Lower lobe of right lung (tissue), 2 donors: ENCODE measurements around the gene NPHP1. TPM values are rescaled to one million over a fixed set of nuclear protein-coding genes. Genes with fewer than 3 reads are reported as not detected.
"Not testable (repeated sequence)": the region's sequence is repeated elsewhere in the genome, so short reads cannot be mapped to it uniquely, and the experiment has no call there.

Experiments
- ATAC-seq, 2 donors: fragments of 200-7000 bp; cut with Tn5 transposase; one replicate each; pipeline ENCODE4 v1.9.1; 2020 to 2022; ENCODE audit warnings: mild to moderate bottlenecking in 2 of 2, moderate library complexity in 2 of 2
- DNase-seq: peaks from one replicate; pipeline ENCODE4 v3.0.0-alpha.2; 2020
- H3K27ac ChIP-seq: fragments of 200-600 bp; one replicate; pipeline ENCODE4 v1.8.0; 2022
- H3K27me3 ChIP-seq: fragments of 200-600 bp; one replicate; pipeline ENCODE4 v1.8.0; 2022; ENCODE audit warnings: low read depth
- H3K36me3 ChIP-seq: fragments of 200-600 bp; one replicate; pipeline ENCODE4 v1.8.0; 2022; ENCODE audit warnings: mild to moderate bottlenecking
- H3K4me1 ChIP-seq: fragments of 200-600 bp; one replicate; pipeline ENCODE4 v1.8.0; 2022
- H3K4me3 ChIP-seq: fragments of 200-600 bp; one replicate; pipeline ENCODE4 v1.8.0; 2022; ENCODE audit warnings: mild to moderate bottlenecking
- H3K9me3 ChIP-seq: fragments of 200-600 bp; one replicate; pipeline ENCODE4 v1.8.0; 2022
- CTCF ChIP-seq: fragments of 200-600 bp; IDR thresholded peaks from one replicate; pipeline ENCODE4 v1.8.0; 2022; ENCODE audit warnings: antibody characterized with exemption, mild to moderate bottlenecking
- intact Hi-C: fragments of 100-400 bp; cut with DNase I; formaldehyde crosslinking; loops from one replicate; pipeline ENCODE4 v1.11.0; 2022
- total RNA-seq: library from RNA; stranded (reverse); fragmentation: NEBNext Ultra II Directional; extraction: Animal tissue kit (Norgen Biotek cat#: 25700); gene quantifications from one replicate; pipeline ENCODE4 v1.2.1, GENCODE V29; 2021
- donor health status: DM: no; HTN: yes; CAD: no; lungs with severe emphysema.

NPHP1 gene
- total RNA-seq, 1 donor from 2014 or later, result 6.8 TPM

GRCh38 chr2:110215091-110215490 lies 10.3 kb upstream of the NPHP1 start:
- intact Hi-C loops, result no loop called here
- peaks cover 11% of the 10 kb centered on the region for H3K4me1 ChIP-seq
- DNase-seq (no peak), ATAC-seq (no peak)
- H3K36me3 ChIP-seq, result peaks cover 10% of the 10 kb centered on the region
- peaks cover 4% of the 10 kb centered on the region for H3K27me3 ChIP-seq
- TF ChIP-seq CTCF, result no peak
- no peak overlapping the region for H3K4me3 ChIP-seq
- H3K27ac ChIP-seq, result no peak overlapping the region
- H3K9me3 ChIP-seq, result no peaks in the 10 kb centered on the region

- H3K36me3 ChIP-seq, result peaks cover 16% of the 10 kb centered on the region
- DNase-seq, H3K27me3 ChIP-seq, H3K4me3 ChIP-seq, ATAC-seq, H3K9me3 ChIP-seq, H3K27ac ChIP-seq, intact Hi-C loops: not testable (repeated sequence)
- peaks cover 11% of the 10 kb centered on the region for H3K4me1 ChIP-seq
Observed at GRCh38 chr2:110213522-110213921, 8.7 kb upstream of the NPHP1 start.

- Histone ChIP-seq H3K36me3 (peaks cover 16% of the 10 kb centered on the region), H3K27me3 (no peaks in the 10 kb centered on the region), H3K4me3 (peak within 1 kb of the TSS; percentile 93), H3K9me3 (no peaks in the 10 kb centered on the region), H3K27ac (peak within 1 kb of the TSS; percentile 86), H3K4me1 (peaks cover 11% of the 10 kb centered on the region)
- ATAC-seq, result peak; percentile 95 to 96
- peak; percentile 79 for DNase-seq
- intact Hi-C loops, result no loop called here
- no peak for TF ChIP-seq CTCF
Observed at GRCh38 chr2:110211938-110212858, 7.4 kb upstream of the NPHP1 start, which contains the start of gene MTLN. TSS of gene MTLN (minus strand) at chr2:110212547. CDS start at chr2:110212525, 22 bp downstream.

- peaks cover 12% of the 10 kb centered on the region for H3K4me1 ChIP-seq
- H3K27ac ChIP-seq, result no peak overlapping the region
- TF ChIP-seq CTCF, result no peak
- peaks cover 17% of the 10 kb centered on the region for H3K36me3 ChIP-seq
- H3K4me3 ChIP-seq, result no peak overlapping the region
- intact Hi-C loops, result no loop called here
- DNase-seq (no peak), ATAC-seq (no peak)
- H3K27me3 ChIP-seq, result no peaks in the 10 kb centered on the region
- no peaks in the 10 kb centered on the region for H3K9me3 ChIP-seq
Observed at GRCh38 chr2:110205660-110206455, 1.0 kb upstream of the NPHP1 start.

GRCh38 chr2:110198016-110198415 lies 6.8 kb downstream of the NPHP1 start:
- H3K4me1 ChIP-seq, result no peaks in the 10 kb centered on the region
- intact Hi-C loops, result no loop called here
- no peaks in the 10 kb centered on the region for H3K27me3 ChIP-seq
- no peak overlapping the region for H3K27ac ChIP-seq
- no peaks in the 10 kb centered on the region for H3K9me3 ChIP-seq
- TF ChIP-seq CTCF, result no peak
- DNase-seq, result no peak
- peaks cover 5% of the 10 kb centered on the region for H3K36me3 ChIP-seq
- H3K4me3 ChIP-seq, result no peak overlapping the region
- no peak for ATAC-seq
